GM18499 (cell line): ENCODE data around the gene THAP4.

Experiments used
- ATAC-seq: cut with Tn5 transposase; IDR thresholded peaks from one replicate; pipeline ENCODE4 v1.9.1; 2021; ENCODE audit warnings: moderate number of reproducible peaks; ENCODE audit not compliant: insufficient read depth, unreplicated experiment

Gene THAP4

DNA sequence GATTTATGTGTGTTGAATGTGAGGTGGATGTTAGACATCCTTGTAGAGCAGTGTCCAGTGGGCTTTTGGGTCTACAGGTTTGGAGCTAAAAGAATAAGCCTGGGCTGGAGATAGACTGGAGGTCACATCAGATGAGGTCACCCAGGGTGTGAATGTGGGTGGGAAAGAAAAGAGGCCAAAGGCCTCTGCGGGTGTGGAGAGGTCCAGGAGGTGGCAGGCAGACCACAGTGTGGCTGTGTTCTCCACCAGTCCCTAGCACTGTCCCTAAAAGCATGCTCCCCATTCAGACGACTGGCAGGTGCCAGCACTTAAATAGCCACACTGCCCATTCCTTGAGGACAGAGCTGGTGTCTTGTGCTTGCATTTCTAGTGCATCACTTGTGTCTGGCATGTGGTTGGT is 4.7 kb upstream of the THAP4 start:
- no peak for ATAC-seq

DNA sequence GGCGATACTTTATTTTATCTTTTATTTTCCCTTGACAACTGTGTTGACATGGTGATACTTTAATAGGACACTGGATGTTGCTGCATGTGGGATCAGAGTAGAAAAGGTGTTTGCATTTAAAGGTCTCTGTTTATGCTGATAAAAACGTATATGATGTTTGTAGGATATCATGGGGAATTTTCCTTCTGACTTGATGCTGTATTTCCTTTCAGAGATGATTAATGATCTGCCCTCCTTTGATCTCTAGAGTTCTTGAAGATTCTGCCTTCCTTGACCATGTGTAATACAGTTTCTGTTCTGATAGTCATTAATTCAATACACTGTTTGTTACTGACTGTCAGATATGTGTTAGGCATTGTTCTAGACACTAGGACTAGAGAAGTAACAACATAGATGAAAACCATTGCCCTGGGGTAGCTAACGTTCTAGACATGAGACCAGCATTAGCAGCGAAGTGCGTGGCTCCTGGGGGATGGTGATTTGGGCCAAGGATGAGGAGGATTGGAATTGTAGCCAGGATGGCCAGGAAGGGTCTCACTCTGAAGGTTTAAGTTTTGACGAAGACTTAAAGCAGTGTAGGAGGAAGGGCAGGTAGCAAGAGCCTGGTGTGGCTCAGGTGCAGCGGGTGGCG is 3.3 kb upstream of the THAP4 start:
- no peak for ATAC-seq

- no peak for ATAC-seq
Observed at GRCh38 chr2:241639385-241639784, 2.4 kb upstream of the THAP4 start.

DNA sequence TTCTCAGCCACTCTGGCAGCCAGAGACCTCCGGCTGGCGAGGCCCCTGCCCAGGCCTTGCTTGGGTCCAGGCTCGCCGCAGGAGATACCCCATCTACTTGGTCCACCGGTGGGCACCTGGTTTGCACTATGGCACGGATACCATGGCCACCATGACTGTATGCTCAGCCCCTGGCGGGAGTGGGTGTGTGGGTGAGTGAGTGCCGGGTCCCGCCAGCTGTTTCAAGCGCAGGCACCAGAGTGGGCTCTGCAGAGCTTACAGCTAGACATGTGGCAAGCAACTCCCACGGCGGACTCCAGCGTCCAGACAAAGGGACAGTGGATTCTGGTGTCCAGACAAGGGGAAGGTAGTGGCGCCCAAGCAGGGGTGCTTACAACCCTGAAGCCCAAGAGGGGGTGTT is 2.0 kb upstream of the THAP4 start:
- ATAC-seq = no peak

GRCh38 chr2:241637795-241638660 is 1.1 kb upstream of the THAP4 start:
- no peak for ATAC-seq

GRCh38 chr2:241636182-241637017 is 558 bp downstream of the THAP4 start:
- no peak for ATAC-seq

- ATAC-seq = no peak
Observed at GRCh38 chr2:241635756-241636155, 1.2 kb downstream of the THAP4 start.

DNA sequence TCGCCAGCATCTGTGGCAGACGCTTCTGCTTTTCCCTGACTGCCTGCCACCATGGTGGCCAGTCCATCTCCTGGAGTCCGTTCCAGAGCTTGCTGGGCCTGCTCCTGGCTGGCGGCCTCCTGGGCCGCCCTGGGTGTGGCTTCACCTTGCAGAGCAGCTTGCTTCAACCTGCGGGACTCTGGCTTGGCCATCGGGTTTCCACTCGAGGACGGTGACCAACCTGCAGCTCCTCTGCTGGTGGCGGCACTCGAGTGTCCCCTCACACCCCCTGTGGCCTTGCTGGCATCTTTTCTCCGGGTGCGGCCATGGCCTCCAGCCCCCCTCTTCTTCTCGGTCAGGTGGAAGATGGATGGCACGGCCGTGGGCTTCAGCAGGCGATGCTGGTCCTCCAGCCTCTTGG is 3.4 kb downstream of the THAP4 start:
- no peak for ATAC-seq

DNA sequence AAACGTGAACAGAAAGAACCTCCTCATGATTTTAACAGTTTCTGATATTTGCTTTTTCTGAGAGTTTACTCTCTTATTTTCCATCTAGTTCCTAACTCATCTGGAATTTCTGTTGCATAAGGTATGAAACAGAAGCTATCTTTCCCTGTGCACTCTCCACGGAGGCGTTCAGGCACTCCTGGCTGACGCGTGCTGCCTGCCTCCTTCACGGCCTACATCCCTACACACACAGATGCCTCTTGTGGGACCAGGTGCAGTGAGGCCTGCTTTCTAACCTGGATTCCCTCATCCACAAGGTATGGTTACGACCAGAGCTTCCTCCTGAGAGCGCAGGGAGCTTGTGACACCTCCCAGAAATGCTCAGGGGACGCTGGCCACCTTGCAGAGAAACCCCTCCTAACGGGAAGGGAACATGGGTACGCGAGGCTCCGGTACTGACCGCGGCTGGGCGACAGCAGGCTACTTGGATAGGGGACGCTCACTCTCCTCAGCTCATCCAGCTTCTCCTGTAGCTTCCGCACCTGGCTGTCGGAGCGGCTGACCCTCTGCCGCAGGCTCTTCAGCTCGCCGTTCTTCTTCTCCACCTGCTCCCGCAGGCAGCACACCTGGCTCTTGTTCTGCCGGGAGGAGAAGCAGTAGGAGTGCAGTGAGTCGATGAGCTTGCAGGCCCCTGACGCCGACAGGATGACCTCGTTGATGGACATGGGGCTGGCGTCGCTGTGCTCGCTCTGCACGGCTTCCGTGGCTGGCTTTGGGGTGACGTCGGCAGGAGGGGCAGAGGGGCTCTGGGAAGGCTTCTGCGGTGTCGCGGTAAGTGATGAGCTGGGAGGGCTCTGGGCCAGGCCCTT is 4.3 kb downstream of the THAP4 start:
- ATAC-seq = no peak

DNA sequence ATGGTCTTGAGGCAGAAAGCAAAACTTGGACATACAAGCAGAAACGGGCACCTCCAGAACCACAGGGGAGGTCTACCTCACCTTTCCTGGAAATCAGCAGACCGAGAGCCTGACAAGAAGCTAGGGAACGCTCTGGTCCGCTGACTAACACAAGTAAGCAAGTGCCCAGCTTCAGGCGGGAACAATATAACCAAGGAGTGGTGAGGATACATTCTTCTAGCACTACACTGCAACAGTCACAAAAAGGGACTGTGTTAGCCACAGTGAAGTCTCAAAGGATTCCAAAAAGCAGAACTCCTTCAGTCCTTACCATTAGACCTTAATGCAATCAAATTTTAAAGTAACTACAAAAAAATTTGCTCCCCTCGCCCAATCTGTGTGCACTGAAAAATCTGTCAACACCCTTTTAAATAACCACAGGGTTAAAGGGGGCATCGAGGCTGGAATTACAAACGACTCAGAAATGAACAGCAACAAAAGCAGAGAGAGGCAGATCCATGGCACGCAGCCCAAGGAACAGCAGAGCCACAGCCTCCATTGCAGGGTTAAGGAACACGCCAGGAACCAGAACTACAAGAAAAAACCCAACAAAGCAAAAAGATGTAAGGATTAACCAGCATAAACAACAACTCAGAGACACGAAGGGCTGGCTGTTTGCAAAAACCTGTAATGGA is 7.1 kb downstream of the THAP4 start:
- ATAC-seq = no peak

DNA sequence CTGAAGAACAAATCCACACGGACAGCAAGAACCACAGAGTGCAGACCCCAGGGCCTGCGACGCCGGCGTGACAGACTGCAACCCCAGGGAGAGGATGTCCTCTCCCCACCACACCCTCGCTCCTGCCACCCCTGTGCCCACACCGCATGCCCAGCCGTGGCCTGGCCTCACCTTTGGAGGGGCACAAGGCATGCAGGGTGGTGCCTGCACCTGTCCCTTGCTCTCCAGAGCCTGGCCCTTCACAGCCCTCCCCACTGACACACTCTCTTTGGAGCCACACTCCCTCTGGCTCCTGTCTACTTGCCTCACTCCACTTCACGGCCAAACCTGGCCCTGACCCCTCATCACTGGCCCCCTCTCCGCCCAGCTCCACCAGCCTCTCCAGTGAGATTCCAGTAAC is 9.3 kb downstream of the THAP4 start:
- no peak for ATAC-seq

- ATAC-seq = no peak
Observed at GRCh38 chr2:241620419-241620769, 16.6 kb downstream of the THAP4 start.

DNA sequence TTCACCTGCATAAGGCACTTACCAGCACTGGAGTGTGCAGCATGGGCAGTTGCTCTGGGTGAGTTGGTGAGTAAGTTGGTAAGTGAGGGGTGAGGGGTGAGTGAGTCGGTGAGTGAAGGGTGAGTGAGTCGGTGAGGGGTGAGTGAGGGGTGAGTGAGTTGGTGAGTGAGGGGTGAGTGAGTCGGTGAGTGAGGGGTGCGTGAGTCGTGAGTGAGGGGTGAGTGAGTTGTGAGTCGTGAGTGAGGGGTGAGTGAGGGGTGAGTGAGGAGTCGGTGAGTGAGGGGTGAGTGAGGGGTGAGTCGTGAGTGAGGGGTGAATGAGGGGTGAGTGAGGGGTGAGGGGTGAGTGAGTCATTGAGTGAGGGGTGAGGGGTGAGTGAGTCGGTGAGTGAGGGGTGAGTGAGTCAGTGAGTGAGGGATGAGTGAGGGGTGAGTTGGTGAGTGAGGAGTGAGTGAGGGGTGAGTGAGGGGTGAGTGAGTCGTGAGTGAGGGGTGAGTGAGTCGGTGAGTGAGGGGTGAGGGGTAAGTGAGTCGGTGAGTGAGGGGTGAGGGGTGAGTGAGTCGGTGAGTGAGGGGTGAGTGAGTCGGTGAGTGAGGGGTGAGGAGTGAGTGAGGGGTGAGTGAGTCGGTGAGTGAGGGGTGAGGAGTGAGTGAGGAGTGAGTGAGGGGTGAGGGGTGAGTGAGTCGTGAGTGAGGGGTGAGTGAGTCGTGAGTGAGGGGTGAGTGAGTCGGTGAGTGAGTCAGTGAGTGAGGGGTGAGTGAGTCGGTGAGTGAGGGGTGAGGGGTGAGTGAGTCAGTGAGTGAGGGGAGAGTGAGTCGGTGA is 17.1 kb downstream of the THAP4 start:
- ATAC-seq = no peak

- no peak for ATAC-seq
Observed at GRCh38 chr2:241618829-241619228, 18.1 kb downstream of the THAP4 start.

DNA sequence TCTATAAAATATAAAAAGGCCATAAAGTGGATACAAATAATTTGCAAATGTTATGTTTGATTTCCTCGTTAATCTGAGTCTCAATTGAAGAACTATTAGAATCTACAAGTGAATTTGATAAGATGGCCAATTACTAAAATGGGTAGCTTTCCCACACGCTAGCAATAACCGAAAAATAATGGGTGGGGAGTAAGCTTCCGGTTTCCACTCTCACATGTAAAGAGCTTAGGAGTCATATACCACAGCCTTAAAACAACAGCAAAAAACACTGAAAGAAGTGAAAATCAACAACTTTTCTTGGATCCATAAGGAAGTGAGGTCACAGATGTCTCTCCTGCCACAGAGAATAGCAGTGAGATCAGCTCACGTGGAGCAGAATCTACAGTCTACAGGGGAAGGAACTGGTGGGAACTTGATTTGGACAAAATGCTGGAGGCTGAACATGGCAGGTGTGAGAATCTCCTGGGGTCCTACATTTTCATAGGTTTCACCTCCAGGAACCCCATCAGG is 18.6 kb downstream of the THAP4 start:
- ATAC-seq = no peak

- ATAC-seq = no peak
Observed at GRCh38 chr2:241617431-241618154, 19.4 kb downstream of the THAP4 start.

- no peak for ATAC-seq
Observed at GRCh38 chr2:241616168-241617125, 20.5 kb downstream of the THAP4 start.
